SIG-M5 treated with dmso at 0.1 percent for 504 hours (cell line): Measurements from ENCODE around the gene WDFY2.

Experiments used
- DNase-seq: peaks from one replicate; lab custom pipeline; 2025; ENCODE audit not compliant: unreplicated experiment; lab: John Stamatoyannopoulos, UW

WDFY2 gene

DNA sequence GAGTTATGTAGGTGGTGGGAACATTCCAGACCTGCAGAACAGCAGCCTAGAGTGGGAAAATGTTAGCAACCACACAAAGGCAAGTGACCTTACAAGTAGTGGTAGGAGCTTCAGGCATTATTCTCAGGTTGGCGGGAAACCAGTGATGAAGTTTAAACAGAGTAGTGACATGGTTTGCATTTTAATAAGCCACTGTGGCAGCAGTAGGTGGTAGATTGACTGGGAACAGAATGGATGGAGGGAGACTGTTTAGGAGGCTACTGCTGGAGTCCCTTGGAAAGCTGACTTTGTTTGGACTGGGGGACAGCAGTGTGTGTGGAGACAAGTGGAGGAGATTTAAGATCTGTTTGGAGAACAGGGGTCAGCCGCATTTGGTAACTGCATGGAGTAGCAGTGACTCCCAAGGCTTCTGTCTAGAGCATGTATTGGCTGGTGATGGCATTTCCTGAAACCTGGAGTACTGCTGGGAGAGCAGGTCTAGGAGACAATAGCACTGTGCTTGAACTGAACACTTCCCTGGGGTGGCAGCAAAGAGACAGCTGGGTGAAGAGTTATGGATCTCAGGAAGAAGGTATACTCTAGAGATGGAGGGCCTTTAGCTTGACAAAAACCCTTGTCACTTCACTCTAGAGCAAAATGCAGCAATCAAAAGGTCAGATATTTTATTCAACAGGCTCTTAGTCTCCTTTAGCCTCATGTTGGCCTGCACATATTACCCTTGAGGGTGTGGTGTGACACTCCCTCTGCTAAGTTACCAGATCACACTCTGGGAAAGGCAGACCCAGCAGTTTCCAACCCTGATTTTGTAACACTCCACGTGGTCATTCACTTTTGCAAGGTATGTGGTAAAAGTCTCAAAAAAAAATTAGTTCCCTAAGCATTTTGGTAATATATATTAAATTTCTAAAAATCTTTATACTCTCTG, 149.4 kb downstream of the WDFY2 start:
- peak; percentile 38 for DNase-seq

DNA sequence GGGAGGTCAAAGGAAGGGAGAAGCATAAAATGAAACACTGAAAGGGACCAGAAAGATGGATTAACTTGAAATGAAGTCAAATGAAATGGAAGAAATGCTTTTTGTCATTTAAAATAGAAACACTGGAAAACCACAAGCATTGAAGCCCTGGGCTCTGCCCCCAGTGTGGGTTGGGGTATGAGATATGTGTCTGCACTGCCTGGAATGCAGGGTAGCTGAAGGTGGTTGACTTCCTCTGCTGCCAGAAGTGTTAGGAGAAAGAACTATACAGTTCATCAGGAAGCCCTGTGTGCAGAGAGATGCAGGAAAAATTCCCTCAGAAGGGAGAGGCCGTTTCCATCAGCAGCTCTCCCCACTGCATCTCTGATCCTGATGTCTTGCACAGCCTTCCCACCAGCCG, 150.5 kb downstream of the WDFY2 start:
- DNase-seq, result no peak

DNA sequence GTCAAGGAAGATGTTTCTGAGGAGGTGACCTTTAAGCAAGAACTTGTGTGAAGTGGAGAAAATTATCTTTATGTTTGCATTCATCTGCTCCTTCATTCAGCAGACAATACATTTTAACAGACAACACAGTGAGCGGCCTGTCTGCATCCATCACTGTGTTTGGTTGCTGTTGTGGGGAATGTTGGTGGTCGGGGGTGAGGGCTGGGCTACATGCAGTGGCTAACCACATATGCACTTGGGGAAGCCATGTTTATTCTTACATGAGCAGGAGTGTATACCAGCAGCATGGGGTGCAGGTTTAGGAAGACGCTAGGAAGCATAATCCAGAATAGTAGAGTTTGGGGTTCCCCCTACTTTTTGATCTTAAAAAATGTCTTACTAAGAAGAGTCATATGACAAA, 153.3 kb downstream of the WDFY2 start:
- DNase-seq, result no peak

DNA sequence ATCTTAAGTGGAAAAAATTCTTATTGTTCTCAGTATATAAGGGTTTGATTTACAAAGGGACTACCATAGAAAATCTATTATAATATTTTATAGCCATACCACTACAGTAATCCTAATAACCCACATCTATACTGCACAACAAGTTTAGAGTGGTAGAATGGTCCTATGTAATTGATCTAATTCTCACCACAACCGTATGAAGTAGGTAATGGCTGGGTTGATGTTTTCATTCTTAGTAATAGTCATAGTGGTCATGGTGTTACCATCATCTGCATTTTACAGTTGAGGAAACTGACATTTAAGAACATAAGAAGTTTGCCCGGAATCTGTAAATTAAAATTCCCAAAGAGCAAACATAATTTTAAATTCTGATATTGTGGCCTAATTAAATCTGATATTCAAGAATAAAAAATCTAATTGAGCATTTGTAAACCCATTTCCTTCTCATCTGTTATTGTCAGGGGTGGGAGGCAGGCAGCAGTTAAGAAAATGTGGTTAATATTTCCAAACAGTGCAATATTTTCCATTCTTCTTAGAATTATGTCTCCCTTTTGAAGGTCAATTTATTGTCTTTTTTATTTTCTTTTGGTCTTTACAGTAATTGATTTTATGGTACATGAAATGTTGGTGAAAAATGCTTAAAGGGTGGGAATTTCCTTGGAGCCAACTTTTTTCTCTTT, 154.1 kb downstream of the WDFY2 start:
- no peak for DNase-seq

DNA sequence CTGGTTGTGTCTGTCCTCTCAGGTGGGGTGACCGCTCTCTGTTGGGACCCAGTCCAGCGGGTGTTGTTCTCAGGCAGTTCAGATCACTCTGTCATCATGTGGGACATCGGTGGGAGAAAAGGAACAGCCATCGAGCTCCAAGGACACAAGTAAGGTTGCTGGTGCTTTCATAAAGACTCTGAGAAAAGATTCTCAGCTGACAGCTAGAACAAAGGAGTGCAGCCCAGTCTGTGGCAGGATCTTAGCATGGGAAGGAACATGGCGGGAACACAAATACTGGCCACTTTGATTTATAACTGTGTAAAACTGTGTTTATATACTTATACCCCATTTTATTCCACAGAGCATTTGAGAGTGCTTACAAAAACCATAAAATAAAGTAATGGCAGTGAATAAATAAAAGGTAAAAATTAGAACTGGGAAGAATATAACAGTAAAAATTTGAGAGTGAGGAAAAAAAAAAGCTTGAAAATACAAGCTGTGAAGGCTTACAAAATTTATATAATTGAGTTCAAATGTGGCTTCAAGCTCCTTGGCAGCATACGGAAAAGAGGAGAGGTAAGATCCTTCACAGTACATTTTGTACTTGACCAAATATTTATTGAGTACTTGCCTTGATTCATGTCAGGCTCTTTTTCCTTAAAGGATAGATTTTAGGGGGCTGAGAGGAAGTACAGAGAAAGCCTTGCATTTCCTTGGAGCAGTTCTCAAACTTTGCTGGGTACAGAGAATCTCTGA, 154.9 kb downstream of the WDFY2 start:
- no peak for DNase-seq

DNA sequence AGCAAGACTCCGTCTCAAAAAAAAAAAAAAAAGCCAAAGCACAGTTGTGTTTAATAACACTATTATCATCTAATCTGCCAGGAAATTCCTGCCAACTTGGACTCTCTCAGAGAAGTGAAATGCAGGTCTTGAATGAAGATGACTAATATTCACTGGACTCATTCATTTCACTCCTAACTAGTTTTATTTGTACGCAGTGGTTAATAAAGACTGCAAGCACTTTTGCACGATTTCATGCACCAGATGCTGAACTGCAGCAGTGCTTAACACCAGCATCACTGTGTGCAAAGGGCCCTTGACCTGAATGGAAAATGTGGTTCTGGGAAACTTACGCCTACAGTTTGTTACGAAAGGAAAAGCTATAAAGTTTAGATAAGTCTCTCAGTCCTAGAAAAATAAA, 156.4 kb downstream of the WDFY2 start:
- DNase-seq, result no peak

DNA sequence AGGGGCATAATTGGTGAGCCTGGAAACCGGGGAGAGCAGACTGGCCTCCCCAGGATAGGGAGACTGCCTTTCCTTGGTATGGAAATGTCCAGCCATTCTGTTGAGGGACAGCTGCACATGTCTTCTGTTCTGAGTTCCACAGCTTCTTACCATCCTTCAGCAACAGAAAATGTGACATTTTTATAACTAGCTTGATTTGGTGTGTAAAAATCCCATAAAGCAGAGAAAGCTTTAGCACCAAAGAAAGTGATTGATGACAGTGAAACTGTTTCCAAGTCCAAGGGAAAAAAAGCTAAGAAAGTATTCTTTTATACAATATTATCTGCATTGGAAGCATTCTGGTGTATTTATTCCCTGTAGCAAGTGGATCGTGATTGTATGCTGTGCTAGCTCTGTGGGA, 157.8 kb downstream of the WDFY2 start:
- no peak for DNase-seq

DNA sequence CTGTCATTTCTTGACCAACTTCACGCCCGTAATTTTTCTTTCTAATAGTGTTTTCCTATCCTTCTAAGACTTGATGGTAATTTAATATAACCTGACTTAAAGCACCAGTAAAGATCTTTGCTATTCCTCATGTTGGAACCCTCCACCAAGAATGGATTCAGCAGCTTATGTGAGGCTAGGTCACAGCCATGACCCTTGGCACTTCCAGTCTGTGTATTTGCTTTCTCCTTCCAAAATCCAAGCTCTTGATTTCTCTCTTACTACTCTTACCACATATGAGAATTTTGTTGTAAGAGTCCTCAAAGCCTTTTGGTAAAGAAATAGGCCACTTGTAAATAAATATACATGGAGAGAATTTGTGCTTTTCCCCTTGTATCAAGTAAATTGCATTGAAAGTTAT, 158.3 kb downstream of the WDFY2 start:
- no peak for DNase-seq

DNA sequence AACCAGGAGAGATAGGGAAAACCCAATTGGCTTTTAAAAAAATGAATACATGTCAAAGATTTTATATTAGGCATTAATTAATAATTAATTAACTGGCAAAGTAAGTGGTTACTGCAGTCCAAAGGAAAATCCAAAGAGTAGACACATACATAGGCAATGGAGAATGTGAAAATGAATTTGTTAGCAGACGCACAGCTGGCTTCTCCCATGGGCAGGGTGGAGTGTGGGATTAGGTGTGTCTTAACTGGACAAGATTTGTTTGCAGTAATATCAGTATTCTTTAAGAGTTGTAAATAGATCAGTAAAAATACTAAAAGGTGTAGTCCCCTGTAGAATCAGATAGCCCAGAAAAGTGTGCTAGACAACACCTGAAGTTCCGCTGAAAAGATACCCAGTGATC, 161.0 kb downstream of the WDFY2 start:
- DNase-seq, result no peak

DNA sequence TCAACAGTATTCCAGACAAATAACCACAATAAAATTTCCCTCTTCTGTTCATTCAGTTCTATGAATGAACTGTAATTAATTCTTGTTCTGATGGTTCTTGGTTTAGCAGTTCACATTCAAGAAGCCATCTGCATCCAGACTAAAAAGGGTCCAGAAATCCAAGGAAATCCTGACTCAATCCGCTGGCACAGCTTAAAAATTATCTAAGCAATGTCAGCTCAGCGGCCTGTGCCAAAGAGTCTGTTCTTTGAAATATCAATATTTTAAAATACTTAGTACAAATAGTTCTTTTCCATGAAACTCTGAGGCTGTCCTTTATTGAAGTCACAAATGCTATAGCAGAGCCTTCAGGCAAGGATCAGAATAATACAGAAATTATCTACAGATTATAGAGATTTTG, 162.5 kb downstream of the WDFY2 start:
- no peak for DNase-seq

DNA sequence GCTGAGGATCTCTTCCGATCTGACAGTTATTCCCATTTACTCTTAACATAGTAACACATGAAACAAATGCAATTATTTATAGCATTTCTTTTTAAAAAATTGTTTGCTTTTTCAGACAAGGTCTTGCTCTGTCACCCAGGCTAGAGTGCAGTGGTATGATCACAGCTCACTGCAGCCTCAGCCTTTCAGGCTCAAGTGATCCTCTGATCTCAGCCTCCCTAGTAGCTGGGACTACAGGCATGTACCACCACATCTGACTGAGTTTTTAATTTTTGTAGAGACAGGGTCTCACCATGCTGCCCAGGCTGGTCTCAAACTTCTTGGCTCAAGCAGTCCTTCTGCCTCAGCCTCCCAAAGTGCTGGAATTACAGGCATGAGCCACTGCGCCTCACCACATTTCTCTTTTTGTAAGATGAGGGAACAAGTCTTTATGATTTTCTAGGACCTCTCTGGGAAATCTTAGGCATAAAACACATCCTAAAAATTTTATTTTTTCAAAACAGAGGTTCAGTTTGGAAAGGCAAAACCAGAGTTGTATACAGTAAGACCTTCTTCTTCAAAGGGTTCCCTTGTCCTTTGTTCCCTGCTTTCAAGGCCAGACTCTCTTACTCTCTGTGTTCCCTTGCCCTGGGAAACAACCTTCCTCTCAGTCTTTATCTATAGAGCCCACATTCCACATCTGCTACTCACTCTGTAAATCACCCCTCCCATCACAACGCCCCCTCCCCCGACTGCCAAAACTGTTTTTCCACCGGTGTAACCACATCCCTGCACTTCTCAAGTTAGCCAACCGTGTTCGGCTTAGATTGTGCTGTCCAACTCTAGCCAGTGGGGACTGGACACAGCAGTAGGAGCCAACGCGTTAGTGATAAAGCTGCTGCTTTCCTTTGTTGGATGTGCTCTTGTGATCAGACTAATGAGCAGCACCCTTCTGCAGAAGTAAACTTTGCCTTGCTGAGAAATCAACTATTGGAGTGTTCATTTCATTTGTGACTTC, 163.5 kb downstream of the WDFY2 start:
- DNase-seq, result no peak

DNA sequence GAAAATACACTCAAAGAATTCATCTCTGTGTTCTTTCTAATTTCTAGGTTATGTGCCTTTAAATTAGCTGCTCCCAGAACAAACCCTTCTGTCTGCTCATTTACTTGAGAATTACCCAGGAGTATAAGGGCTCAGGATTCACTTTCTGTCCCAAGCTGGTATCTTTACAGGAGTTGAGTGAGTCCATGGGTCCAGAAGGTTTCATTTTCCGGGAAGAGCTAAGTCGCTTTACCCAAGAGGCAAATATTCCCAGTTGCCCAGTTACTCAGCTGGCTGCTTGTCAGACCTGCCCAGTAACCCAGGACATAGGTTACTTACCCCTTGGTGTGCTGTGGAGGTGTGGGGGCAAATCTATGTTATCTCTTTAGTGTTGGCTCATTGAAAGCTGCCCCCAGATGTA, 172.4 kb downstream of the WDFY2 start:
- DNase-seq, result no peak

DNA sequence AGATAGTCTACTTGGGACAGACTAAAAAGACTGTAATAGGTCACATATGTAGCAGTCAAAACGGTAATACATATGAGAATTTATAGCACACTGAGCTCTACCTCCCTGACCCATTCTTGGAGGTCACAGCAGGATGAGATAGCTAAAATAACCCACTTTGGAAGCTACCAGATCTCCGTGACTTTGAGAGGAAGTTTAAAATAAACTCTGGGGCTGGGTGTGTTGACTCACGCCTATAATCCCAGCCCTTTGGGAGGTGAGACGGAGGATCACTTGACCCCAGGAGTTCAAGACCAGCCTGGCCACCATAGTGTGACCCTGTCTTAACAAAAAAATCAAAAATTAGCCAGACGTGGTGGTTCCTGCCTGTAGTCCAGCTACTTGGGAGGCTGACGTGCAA, 174.4 kb downstream of the WDFY2 start:
- no peak for DNase-seq

DNA sequence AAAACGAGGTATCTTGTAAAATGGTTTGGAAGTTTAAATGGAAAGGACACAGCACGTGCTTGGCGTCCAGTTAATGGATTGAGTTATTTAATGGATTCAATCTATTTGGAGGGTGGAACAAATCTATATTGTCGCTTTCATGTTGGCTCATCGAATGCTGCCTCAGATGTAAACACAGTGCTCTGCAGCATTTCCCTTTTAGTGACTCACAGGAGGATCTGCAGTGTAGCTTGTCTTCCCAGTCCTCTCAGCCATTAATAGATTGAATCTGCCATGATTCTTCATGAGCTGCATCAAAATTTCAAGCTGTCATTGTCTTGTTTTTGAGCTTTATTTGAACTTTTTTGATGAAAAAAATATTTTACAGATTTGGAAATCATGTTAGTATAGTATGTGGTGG, 175.0 kb downstream of the WDFY2 start:
- DNase-seq, result no peak

DNA sequence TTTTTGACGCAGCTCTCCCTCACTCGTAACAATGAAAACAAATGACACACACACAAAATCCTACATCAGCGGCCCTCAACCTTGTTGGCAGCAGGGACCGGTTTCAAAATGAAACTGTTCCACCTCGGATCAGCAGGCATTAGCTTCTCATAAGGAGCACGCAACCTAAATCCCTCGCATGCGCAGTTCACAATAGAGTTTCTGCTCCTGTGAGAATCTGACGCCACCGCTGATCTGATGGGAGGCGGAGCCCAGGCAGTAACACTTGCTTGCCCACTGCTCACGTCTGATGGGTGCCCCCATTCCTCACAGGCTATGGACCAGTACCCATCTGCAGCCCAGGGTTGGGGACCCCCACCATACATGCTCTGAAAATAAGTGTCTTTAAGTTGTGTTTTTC, 176.3 kb downstream of the WDFY2 start:
- no peak for DNase-seq

DNA sequence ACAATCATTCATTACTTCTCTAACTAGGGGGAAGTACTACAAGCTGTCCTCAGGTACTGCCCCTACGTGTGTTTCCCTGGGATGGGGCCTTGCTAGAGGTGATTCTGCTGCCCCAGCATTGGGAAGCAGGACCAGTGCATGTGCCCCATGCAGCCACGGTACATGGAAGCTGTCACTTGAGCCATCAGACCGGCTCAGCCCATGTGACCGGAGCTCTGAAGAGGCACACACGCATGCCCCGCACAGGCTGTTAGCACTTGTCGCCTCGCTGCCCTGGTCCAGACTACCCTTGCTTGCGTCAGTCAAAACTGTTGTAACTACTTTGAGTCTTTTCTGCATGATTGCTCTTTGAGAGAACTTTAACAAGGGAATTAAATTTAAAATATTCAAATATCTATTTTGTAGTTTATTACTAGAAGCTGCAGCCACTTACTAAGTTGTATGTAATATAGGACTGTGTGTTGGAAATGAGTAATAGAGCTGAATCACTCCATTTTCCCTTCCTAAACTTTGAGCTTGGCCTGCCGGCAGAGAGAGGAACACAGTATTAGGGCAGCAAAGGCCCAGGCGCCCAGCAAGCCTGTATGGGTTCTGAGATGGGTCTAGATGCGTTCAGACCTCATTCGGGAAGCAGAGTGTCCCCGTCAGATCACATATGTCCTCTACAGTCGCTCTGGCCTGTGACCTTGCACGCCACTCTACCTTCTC, 177.5 kb downstream of the WDFY2 start:
- DNase-seq, result no peak

DNA sequence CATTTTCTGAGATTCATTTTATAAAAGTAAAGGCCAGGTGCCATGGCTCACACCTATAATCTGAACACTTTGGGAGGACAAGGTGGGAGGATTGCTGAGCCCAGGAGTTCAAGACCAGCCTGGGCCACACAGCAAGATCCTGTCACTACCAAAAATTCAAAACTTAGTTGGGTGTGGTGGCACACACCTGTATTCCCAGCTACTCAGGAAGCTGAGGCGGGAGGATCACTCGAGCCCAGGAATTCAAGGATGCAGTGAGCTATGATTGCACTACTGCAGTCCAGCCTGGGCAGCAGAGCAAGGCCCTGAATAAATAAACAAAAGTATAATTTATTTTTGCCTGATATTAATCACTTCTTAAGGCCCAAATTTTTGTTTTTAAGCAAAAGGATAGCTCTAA, 179.2 kb downstream of the WDFY2 start:
- no peak for DNase-seq

DNA sequence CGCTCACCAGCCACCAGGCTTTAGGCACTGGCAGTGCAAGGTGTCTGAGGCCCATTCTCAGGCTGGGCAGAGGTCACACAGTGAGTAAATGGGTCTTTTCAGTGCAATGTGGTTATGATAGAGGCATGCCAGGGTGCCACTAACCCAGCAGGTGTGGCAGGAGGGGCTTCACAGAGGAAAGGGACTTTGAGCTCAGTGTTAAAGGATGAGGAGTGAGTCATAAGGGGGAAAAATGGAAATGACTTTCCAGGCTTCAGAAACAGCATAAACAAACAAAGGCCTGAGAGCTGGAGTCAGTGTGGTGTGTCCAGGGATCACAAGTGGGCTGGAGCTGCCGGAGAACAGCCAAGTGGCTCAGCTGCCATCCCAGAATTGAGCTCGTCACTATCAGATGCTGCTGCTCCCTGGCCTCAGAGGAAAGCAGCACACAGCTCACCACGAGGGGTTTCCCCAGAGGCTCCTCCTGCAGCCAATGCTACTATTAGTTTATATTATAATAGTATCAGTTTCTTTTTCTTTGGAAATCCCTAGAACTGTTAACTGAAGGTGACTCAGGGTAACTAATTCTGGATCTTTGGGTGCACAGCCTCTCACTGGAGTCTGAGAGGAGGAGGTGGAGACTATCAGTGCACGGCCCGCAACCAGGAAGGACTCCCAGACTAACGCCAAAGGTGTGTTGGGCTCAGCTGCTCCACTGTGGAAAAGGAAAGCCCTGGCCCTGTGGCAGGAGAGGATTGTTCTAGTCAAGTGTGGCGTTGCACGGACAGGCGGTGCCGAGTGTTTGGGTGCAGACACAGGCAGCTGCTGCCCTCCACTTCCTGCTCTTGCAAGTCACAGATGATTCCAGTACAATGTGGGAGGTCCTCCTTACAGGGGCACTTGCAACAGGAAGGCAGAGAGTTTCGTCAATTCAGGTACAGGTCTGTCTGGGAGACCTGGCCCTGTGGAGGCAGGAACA, 180.2 kb downstream of the WDFY2 start:
- no peak for DNase-seq

DNA sequence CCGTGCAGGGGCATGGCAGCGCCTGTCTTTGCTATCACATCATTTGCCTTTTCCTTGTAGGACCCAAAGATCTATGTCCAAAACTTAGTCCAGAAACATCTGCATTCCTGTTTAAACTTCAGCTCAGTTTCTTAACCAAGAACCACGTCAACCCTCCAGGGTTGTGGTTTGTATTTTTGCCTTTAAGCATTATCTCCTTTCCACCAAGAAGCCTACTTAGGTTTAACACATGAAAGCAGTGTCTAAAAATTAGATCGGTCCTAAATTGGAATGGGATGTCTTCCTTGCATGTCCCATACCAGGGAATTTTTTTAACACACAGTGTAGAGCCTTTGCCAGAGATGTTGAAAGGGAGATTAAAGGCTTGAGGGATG, 180.9 kb downstream of the WDFY2 start:
- DNase-seq, result no peak
